GM21526 (cell line): ENCODE results near the gene PRRG4.
A peak's percentile ranks its signal among the peaks of the same experiment; 100 is the strongest.
"Not testable (repeated sequence)": the region's sequence is repeated elsewhere in the genome, so short reads cannot be mapped to it uniquely, and the experiment has no call there.

ENCODE experiments used
- ATAC-seq: cut with Tn5 transposase; IDR thresholded peaks from one replicate; pipeline ENCODE4 v1.9.1; 2021; ENCODE audit warnings: moderate library complexity; ENCODE audit not compliant: unreplicated experiment, low FRiP score

PRRG4 gene

DNA sequence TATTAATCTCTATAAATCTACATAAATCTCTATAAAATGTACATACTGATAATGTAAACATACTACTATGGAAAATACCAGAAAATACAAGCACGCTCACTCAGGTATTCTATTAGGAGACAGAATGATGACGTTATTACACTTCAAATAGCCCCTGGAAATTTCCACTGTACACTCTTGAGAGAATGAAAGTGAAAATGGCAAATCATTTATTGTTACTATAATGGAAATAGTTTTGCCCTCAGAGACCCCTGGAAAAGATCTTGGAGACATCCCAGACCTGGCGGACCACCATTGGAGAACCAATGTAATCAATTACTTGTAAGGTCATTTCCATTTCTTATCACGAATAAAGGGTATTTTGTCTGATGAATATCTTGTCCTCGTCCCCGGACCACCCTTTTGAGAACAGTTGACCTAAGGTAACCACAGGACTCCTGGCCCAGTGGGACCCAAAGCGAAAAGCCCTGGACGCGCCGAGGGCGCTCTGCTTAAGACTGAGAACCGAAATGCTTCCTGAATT lies 509 bp upstream of the PRRG4 start:
- peak; percentile 43 for ATAC-seq

DNA sequence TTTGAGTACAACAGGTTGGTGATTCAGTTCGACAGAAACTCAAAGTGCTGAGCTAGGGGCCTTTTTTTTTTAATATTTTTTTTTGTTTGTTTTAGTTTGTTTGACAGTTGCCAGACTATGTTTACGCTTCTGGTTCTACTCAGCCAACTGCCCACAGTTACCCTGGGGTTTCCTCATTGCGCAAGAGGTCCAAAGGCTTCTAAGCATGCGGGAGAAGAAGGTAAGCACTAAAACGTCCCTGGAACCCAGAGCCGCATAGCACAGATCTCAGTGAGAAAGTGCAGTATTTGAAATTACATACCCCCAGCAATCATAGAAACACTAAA lies 649 bp downstream of the PRRG4 start:
- ATAC-seq, result no peak

DNA sequence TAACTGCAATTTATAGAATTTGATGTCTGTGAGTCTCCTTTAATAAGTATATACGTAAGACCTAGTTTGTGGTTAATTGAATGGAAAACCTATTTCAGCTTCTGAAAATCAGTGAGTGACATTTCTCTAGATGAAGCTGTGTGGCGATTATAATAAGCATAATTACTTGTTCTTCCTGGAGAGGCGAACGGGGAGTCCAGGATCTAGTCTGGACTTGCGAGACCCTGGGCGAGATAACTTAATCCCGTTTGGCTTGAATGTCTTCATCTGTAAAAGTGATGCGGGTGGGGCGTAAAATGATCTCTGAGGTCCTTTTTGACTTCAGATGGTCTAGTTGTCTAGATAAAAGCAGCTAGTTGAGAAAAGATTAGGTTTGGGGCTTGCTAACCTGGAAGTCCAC lies 1.1 kb downstream of the PRRG4 start:
- no peak for ATAC-seq

DNA sequence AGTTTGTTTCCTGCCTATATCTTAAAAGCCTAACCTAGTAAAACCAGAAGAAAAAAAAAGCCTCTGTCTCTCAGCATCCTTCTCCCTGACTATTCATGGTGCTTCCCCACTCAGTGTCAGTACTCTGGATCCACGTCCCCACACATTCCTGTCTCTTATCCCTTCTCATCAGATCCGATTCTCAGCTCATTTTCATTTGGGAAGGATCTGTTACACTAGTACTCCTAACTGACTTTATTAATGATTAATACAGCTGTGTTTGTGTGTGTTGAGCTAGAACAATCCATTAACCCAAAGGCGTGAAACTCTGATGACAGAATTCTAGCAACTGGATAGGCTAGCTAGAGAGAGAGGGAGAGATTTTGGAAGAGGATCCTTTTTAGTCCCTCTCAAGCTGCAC lies 1.5 kb downstream of the PRRG4 start:
- no peak for ATAC-seq

DNA sequence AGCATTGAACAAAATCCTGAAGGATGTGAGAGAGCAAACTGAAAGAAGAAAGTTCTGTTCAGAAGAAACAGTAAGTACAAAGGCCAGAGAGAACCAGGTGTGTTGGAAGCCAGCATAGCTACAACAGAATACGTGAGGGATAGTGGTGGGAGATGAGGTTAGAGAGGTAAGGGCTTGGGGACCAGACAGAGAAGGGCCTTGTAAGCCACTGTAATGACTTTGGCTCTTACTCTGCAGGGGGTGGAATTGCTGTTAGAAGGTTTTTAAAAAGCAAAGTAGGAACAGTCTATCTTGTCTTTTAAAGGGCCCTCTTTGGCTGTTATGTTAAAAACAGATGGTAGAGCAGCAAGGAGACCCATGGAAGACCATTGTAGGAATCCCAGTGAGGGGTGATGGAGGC lies 4.2 kb downstream of the PRRG4 start:
- ATAC-seq, result no peak

DNA sequence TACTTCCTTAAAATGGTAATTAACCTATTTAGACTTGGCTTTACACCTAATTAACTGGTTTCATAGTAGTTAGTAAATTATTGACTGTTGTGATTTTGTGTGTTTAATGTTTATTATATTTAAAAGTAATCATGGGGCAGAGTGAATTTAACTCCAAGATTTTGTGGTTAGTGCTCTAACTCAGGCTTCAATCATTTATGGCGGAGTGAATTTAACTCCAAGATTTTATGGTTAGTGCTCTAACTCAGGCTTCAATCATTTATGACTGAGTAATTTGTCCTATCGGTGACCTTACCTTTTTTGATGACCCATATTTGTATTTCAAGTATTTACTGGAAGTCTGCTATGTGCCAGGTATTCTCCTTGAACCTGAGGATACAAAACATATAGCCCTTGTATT lies 7.2 kb downstream of the PRRG4 start:
- no peak for ATAC-seq

DNA sequence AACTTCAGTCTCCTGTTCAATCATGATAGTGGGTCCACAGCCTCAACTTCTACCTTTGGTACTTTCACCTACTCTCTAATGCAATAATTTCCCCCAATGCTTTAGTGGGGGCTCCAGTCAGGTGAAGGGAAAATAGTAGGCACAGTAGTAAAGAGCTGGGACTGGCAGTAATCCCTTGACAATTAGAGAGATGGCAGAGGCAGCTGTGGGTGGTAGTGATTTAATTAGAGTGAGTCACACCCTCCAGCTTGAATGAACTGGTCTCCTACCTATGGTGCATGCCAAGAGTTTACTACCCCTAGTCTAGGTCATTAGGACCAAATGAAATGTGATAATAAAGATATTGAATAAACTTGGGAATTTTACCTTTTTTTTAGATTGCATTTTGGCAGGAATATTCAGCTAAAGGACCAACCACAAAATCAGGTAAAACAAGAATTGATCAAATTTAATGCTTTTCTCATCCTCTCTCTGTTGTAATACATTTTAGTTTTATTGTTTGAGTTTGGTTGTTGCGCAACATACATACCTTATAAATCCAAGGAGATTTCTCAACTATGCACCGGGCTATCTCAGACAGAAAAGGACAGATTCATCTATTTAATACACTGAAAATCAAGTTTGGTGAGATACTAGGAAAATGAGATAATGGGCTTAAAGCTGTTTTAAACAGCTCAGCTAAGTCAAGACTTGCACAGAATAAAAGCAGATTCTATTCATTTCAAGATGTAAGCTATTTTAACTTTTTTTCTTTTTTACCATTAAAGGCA lies 9.0 kb downstream of the PRRG4 start:
- no peak for ATAC-seq

DNA sequence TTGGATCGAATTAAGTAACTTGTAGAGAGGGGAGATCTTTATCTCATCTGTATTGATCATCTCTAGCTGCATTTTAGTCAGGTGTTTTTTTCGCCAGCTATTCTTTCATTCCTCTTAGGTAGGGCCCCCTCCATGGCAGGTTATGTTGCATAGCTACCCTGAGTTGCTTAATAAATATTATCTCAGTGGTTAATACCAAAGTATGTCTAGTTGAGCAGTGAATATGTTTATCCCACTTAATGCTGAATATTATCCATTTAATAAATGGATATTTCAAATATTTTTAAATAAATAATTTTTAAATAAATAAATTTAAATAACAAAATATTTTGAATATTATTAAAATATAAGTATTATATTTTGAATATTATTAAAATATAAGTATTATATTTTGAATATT lies 9.6 kb downstream of the PRRG4 start:
- no peak for ATAC-seq

DNA sequence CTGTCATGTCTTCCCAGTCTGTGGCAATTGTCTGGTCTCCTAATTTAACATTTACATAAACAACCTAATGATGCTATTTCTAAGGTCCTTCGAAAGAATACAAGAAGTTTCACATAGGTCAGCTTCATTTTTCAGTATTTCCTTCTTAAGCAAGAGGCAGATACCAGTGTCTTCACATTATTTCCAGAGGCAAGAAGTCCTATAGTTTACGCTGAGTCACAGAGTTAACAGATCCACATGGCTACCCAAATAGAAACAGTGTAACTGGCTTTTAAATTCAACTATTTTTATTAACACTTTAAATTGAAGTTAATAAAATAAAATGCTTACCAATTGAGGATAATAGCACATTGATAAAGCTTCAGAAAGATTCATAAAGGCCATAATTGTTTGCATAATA lies 10.9 kb downstream of the PRRG4 start:
- no peak for ATAC-seq

DNA sequence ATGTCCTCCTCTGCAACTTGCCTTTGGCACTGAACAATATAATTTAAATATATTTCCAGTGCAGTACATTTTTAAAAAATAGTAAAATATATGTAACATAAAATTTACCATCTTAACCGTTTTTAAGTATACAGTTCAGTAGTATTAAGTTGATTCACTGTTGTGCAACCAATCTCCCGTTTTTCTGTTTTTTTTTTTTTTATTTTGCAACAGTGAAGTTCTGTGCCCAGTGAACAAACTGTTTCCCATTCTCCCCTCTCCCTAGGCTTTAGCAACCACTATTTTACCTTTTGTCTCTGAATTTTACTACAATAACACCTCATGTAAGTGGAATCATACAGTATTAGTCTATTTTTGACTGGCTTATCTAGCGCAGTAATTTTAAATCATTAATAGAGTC lies 13.8 kb downstream of the PRRG4 start:
- ATAC-seq, result no peak

DNA sequence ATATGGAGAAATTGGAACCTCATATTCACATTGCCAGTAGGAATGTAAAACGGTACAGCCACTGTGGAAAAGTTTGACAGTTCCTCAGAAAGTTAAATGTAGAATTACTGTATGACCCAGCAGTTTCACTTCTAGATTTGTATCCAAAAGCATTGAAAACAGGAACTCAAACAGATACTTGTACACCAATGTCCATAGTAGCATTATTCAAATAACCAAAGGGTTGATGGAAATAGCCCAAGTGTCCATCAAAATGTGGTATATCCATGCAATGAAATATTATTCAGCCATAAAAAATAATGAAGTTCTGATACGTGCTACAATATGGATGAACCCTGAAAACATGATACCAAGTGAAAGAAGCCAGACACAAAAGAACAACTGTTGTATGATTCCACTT lies 17.8 kb downstream of the PRRG4 start:
- no peak for ATAC-seq

DNA sequence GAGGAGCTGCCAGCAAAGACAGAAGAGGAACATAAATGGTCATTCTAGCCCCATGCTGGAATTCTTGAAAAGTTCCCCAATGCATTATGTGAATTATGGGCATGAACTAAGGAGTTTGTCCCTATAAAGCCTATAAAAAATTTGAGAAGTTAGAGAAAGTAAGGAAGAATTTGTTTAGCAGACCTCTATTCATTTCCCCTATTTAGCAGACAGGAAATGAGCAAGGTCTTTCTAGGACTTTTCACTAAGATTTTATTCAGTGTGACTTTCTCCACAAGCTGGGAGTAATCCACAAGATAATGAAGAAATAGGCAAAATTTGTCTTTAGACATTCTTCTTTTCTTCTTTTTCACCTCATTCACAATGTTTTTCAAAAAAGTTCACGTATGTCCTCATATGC lies 20.0 kb downstream of the PRRG4 start:
- ATAC-seq, result no peak

DNA sequence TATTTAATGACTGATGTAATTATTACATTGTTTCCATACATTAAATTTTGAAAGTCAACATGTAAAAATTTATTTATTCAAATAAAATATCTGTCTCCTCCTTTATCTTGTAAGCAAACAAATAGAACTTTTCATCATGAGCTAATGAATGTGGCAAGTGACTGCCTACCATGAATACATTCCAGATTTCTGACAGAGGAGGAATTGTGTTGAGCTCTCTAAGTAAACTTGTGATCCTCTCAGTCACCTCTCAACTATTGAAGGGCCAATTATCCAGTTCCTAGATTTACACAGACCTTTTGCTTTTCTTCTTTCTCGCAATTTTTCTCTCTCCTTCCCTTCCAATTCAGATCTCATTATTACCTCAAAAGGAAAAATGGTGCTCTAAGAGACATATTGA lies 21.5 kb downstream of the PRRG4 start:
- no peak for ATAC-seq

DNA sequence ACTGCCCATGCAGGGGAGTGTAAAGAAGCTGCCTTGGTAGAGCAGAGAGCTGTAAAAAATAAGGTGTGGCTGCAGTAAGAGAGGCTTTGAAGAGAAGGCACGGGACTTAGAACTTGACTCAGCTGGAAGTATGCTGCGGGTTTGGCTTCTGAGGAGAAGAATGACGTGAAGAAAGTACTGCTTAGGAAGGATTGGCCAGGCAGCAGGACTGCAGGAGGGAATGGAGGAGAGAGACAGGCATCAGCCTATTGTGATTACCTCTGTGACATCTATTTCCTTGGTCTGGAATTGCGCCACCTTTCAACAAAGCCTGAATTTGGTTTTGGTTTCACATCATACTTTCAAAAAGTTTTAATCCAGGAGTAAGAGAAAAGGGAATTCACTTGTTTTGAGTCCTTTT lies 22.5 kb downstream of the PRRG4 start:
- no peak for ATAC-seq

DNA sequence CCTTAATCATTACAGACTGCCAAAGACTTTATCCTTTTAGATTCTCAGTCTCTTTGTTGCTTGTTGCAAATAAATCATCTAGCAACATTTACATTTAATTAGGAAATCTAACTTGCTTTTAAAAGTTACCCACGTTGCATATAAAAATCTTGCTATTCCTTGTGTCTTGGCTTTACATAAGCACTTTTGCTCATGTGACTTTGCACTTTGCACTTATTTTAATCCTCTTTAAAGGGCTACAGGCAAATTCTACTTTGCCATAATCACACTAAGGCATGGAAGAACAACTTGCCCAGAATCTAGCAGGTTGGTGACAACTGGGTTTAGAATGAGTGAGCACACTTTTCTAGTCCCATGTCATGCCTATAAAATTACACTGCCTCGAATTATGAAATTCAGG lies 25.9 kb downstream of the PRRG4 start:
- ATAC-seq, result no peak

DNA sequence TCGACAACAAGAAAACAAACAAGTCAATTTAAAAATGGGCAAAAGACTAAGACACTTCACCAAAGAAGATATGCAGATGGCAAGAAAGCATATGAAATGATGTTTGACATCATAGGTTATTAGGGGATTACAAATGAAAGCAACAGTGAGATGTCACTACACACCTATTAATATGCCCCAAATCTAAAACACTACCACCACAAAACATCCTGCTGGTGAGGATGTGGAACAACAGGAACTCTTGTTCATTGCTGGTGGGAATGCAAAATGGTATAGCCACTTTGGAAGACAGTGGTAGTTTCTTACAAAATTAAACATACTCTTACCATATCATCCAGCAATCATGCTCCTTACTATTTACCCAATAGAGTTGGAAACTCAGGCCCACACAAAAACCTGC lies 29.0 kb downstream of the PRRG4 start:
- no peak for ATAC-seq

DNA sequence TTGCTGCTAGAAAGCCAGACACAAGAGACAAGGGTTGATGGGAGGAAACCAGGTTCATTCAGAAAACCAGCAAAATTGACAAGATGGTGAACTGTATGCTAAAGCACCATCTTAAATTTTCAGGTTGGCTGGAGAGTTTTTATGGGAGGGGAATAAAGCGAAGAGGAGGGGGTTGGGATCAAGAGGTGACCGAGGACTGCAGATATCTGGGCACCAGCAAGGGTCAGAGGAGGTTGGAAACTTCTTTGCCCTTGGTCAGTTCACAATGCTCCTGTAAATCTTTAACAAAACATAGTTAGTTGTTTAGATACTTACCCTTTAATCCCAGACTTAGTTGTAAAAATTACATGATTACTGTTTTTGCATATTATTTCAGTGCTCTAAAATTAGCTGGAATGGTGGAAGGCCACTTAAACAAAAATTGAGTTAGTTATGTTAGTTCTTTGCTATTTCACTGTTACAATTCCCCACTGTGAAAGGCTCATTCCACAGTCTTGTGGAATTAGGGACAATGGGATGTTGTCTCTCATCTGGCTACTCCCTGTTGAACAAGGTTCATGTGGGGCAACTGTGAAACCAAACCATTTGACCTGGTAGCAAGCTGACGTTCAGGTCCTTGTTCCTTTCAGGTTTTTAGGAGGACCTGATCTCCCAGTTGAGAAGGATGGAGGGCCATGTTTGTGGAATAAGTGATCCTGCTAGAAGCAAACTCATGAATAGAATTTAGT lies 32.3 kb downstream of the PRRG4 start:
- no peak for ATAC-seq

DNA sequence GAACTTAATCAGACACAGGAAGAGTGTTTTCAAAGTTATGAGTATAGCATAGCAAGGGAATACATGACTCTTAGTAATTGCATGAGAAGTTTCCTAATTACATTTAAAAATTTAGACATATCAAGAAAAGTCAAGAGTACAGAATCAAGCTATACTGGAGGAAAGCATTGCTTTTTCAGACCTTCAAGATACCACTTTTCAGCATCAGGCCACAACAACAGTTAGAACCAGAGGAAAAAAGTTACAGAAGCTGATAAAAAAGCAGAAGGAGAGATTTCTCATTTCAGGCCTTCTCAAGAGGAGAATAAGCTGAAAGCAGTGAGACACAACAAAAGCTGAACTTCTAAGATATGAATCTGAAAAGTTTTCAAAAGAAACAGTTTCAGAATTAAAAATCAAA lies 34.8 kb downstream of the PRRG4 start:
- ATAC-seq, result no peak

DNA sequence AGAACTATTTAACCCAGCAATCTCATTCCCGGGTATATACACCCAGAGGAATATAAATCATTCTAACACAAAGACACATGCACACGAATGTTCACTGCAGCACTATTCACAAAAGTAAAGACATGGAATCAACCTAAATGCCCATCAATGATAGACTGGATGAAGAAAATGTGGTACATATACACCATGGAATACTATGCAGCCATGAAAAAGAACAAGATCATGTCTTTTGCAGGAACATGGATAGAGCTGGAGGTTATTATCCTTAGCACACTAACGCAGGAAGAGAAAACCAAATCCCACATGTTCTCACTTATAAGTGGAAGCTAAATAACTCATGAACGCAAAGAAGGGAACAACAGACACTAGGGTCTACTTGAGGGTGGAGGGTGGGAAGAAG lies 39.0 kb downstream of the PRRG4 start:
- not testable (repeated sequence) for ATAC-seq

DNA sequence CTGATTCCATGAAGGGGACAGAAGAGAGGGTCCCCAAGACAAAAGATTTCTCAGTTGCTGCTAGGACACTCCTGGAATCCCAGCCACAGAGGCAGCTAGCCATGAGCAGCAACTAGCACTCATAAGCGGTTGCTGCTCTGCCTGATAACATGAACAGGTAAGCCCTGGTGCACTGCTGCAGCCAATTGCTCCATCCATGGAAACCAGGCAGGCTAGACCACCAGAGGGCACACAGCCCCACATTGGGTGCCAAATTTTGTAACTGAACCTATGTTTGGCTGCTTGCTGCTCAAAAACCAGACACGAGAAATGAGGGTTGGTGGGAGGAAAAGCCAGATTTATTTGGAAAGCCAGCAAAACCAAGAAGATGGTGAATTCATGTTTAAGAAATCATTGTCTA lies 40.9 kb downstream of the PRRG4 start:
- no peak for ATAC-seq

DNA sequence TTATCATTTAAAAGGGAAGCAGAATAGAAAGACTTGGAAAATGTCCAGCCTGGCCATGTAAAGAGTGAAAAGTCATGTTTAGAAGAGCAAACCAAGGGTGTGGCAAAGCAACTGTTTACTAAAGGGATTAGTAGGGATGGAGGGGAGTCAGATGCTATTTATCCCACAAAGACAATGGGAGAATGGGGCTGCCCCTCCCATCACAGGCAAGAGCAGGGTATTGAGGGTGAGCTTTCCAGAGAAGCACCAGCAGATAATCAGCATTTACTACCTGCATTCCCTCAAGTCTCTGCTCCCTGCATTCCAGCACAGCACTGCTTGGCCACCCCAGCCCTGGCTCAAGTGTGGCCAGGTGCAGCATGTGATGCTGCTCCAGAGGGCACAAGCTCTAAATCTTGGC lies 44.4 kb downstream of the PRRG4 start:
- ATAC-seq, result no peak

DNA sequence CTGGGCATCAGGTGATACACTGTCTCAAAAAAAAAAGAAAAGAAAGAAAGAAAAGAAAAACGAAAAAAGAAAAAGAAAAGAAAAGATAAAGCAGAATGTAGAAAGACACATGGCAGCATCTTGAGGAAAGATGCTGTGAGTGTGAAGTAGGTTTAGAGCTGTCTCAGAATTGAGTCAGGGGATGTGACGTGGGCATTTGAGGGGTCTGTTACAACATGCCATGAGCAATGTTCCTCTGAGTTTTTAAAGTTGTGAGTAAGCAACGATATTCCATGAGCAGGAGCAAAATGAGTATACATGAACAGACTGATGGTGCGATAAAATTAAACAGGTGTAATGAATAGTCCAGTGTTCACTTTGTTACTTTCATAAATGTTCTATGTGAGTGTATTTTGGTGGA lies 51.6 kb downstream of the PRRG4 start:
- no peak for ATAC-seq
